ENCODE results near the gene PARP8.

DNA sequence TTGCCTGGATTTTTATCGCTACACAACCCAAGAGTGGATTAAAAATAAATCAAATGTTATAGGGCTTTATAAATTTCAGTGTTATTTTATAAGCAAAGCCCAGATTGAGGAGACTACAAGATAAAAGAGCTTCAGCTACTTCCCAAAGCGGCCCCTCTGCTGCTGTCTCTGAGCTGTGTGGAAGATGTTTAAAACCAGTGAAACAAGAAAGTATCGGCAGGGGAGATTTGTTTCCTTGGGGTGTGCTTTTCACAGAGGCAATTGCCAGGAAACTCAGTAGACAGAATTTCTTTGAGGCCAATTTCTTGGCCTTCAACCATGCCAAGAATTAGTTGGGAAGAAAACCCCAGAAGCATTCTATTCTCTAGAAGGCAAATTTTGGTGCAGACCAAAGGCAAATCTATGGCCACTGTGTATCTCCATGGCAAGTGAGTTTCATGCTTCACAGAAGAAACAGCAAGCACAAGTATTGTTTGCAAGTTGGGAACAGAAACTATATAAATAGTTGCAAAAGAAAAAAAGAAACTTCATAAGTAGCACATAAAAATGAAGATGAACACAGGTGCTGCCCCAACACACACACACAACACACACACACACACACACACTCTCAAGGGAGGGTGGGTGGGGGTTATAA, 197.2 kb downstream of the PARP8 start:
- TF ChIP-seq, protein P1, sequence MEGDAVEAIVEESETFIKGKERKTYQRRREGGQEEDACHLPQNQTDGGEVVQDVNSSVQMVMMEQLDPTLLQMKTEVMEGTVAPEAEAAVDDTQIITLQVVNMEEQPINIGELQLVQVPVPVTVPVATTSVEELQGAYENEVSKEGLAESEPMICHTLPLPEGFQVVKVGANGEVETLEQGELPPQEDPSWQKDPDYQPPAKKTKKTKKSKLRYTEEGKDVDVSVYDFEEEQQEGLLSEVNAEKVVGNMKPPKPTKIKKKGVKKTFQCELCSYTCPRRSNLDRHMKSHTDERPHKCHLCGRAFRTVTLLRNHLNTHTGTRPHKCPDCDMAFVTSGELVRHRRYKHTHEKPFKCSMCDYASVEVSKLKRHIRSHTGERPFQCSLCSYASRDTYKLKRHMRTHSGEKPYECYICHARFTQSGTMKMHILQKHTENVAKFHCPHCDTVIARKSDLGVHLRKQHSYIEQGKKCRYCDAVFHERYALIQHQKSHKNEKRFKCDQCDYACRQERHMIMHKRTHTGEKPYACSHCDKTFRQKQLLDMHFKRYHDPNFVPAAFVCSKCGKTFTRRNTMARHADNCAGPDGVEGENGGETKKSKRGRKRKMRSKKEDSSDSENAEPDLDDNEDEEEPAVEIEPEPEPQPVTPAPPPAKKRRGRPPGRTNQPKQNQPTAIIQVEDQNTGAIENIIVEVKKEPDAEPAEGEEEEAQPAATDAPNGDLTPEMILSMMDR (IDR thresholded peaks at IDR 0.05; ENCODE audit: control extremely low read depth in 1 of 3, insufficient read depth in 1 of 3, low read depth in 1 of 3, low read length in 3 of 3): no peak
- TF ChIP-seq TBP (IDR thresholded peaks at IDR 0.05; ENCODE audit: low read depth, low read length): no peak
- TF ChIP-seq, protein P2, sequence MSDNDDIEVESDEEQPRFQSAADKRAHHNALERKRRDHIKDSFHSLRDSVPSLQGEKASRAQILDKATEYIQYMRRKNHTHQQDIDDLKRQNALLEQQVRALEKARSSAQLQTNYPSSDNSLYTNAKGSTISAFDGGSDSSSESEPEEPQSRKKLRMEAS (IDR thresholded peaks at IDR 0.05): no peak
- no peak for TF ChIP-seq EGR1 (IDR thresholded peaks at IDR 0.05; ENCODE audit: borderline replicate concordance, low read depth, low read length)
- TF ChIP-seq POLR2A (IDR thresholded peaks at IDR 0.05; ENCODE audit: control extremely low read depth in 1 of 2, low read depth in 2 of 2, low read length in 2 of 2): no peak
- no peak for TF ChIP-seq POLR2AphosphoS5 (IDR thresholded peaks at IDR 0.05; ENCODE audit: low read depth, low read length)
- TF ChIP-seq, protein P3, sequence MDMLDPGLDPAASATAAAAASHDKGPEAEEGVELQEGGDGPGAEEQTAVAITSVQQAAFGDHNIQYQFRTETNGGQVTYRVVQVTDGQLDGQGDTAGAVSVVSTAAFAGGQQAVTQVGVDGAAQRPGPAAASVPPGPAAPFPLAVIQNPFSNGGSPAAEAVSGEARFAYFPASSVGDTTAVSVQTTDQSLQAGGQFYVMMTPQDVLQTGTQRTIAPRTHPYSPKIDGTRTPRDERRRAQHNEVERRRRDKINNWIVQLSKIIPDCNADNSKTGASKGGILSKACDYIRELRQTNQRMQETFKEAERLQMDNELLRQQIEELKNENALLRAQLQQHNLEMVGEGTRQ (IDR thresholded peaks at IDR 0.05; ENCODE audit: low read length): no peak

All from H1 (cell line).